ENCODE data around the gene BCKDK.

The BCKDK gene
- total RNA-seq, result 7.8 to 10.3 (median 8.6) reads per million in 3 donors

- Histone ChIP-seq H3K9me3 (ENCODE audit: control insufficient read depth, low read length) (no peaks in the 10 kb centered on the region), H3K4me1 (ENCODE audit: control insufficient read depth, insufficient read depth, low read length, poor library complexity, severe bottlenecking) (peaks cover 10% of the 10 kb centered on the region), H3K36me3 (ENCODE audit: control insufficient read depth, insufficient read depth, low read length) (peaks cover 21% of the 10 kb centered on the region), H3K27me3 (replicated peaks; ENCODE audit: control insufficient read depth, insufficient read depth, low read length, poor library complexity, severe bottlenecking) (no peaks in the 10 kb centered on the region), H3K4me3 (ENCODE audit: insufficient read depth, low read depth, low read length, poor library complexity, severe bottlenecking) (peak within 1 kb of the TSS; percentile 88), H3K27ac (ENCODE audit: insufficient read depth, low read length, poor library complexity, severe bottlenecking) (peak within 1 kb of the TSS; percentile 70)
- DNase-seq, result peak in 1 of 3 donors; percentile 41
Observed at GRCh38 chr16:31108035-31108793, at the start of gene BCKDK. Gene BCKDK (plus strand): TSS chr16:31108386. CDS start chr16:31109224, 838 bp downstream.

- H3K27me3 ChIP-seq (replicated peaks; ENCODE audit: control insufficient read depth, insufficient read depth, low read length, poor library complexity, severe bottlenecking), result no peaks in the 10 kb centered on the region
- DNase-seq, result no peak
- no peak overlapping the region for H3K27ac ChIP-seq (ENCODE audit: insufficient read depth, low read length, poor library complexity, severe bottlenecking)
- no peaks in the 10 kb centered on the region for H3K9me3 ChIP-seq (ENCODE audit: control insufficient read depth, low read length)
- peaks cover 14% of the 10 kb centered on the region for H3K36me3 ChIP-seq (ENCODE audit: control insufficient read depth, insufficient read depth, low read length)
- H3K4me3 ChIP-seq (ENCODE audit: insufficient read depth, low read depth, low read length, poor library complexity, severe bottlenecking), result no peak overlapping the region
- H3K4me1 ChIP-seq (ENCODE audit: control insufficient read depth, insufficient read depth, low read length, poor library complexity, severe bottlenecking), result peaks cover 22% of the 10 kb centered on the region
Observed at GRCh38 chr16:31061126-31061812, 46.9 kb upstream of the BCKDK start.

- Histone ChIP-seq H3K9me3 (ENCODE audit: control insufficient read depth, low read length) (no peaks in the 10 kb centered on the region), H3K27me3 (replicated peaks; ENCODE audit: control insufficient read depth, insufficient read depth, low read length, poor library complexity, severe bottlenecking) (no peaks in the 10 kb centered on the region), H3K36me3 (ENCODE audit: control insufficient read depth, insufficient read depth, low read length) (peaks cover 14% of the 10 kb centered on the region), H3K4me3 (ENCODE audit: insufficient read depth, low read depth, low read length, poor library complexity, severe bottlenecking) (no peak overlapping the region), H3K27ac (ENCODE audit: insufficient read depth, low read length, poor library complexity, severe bottlenecking) (no peak overlapping the region), H3K4me1 (ENCODE audit: control insufficient read depth, insufficient read depth, low read length, poor library complexity, severe bottlenecking) (peaks cover 22% of the 10 kb centered on the region)
- no peak for DNase-seq
Observed at GRCh38 chr16:31061813-31062440, 46.3 kb upstream of the BCKDK start.

- no peak overlapping the region for H3K4me3 ChIP-seq (ENCODE audit: insufficient read depth, low read depth, low read length, poor library complexity, severe bottlenecking)
- no peak for DNase-seq
Observed at GRCh38 chr16:31063495-31063842, 44.7 kb upstream of the BCKDK start.

GRCh38 chr16:31063843-31064611 is 44.2 kb upstream of the BCKDK start:
- H3K9me3 ChIP-seq (ENCODE audit: control insufficient read depth, low read length), result no peaks in the 10 kb centered on the region
- no peak overlapping the region for H3K27ac ChIP-seq (ENCODE audit: insufficient read depth, low read length, poor library complexity, severe bottlenecking)
- DNase-seq, result peak in 1 of 3 donors; percentile 5
- H3K4me1 ChIP-seq (ENCODE audit: control insufficient read depth, insufficient read depth, low read length, poor library complexity, severe bottlenecking), result peaks cover 22% of the 10 kb centered on the region
- no peaks in the 10 kb centered on the region for H3K27me3 ChIP-seq (replicated peaks; ENCODE audit: control insufficient read depth, insufficient read depth, low read length, poor library complexity, severe bottlenecking)
- H3K36me3 ChIP-seq (ENCODE audit: control insufficient read depth, insufficient read depth, low read length), result peaks cover 14% of the 10 kb centered on the region
- H3K4me3 ChIP-seq (ENCODE audit: insufficient read depth, low read depth, low read length, poor library complexity, severe bottlenecking), result peak overlapping the region; percentile 27

More at GRCh38 chr16:31063495-31063842, 44.7 kb upstream of the BCKDK start:
- H3K9me3 ChIP-seq (ENCODE audit: control insufficient read depth, low read length), result no peaks in the 10 kb centered on the region
- peaks cover 22% of the 10 kb centered on the region for H3K4me1 ChIP-seq (ENCODE audit: control insufficient read depth, insufficient read depth, low read length, poor library complexity, severe bottlenecking)
- no peak overlapping the region for H3K27ac ChIP-seq (ENCODE audit: insufficient read depth, low read length, poor library complexity, severe bottlenecking)
- H3K27me3 ChIP-seq (replicated peaks; ENCODE audit: control insufficient read depth, insufficient read depth, low read length, poor library complexity, severe bottlenecking), result no peaks in the 10 kb centered on the region
- H3K36me3 ChIP-seq (ENCODE audit: control insufficient read depth, insufficient read depth, low read length), result peaks cover 14% of the 10 kb centered on the region

- Histone ChIP-seq H3K9me3 (ENCODE audit: control insufficient read depth, low read length) (no peaks in the 10 kb centered on the region), H3K4me1 (ENCODE audit: control insufficient read depth, insufficient read depth, low read length, poor library complexity, severe bottlenecking) (peaks cover 22% of the 10 kb centered on the region), H3K36me3 (ENCODE audit: control insufficient read depth, insufficient read depth, low read length) (peaks cover 14% of the 10 kb centered on the region), H3K27me3 (replicated peaks; ENCODE audit: control insufficient read depth, insufficient read depth, low read length, poor library complexity, severe bottlenecking) (no peaks in the 10 kb centered on the region), H3K4me3 (ENCODE audit: insufficient read depth, low read depth, low read length, poor library complexity, severe bottlenecking) (no peak overlapping the region), H3K27ac (ENCODE audit: insufficient read depth, low read length, poor library complexity, severe bottlenecking) (no peak overlapping the region)
- DNase-seq, result no peak
Observed at GRCh38 chr16:31064882-31065461, 43.2 kb upstream of the BCKDK start.

- Histone ChIP-seq H3K36me3 (ENCODE audit: control insufficient read depth, insufficient read depth, low read length) (no peaks in the 10 kb centered on the region), H3K4me1 (ENCODE audit: control insufficient read depth, insufficient read depth, low read length, poor library complexity, severe bottlenecking) (peaks cover 27% of the 10 kb centered on the region), H3K27ac (ENCODE audit: insufficient read depth, low read length, poor library complexity, severe bottlenecking) (no peak overlapping the region), H3K4me3 (ENCODE audit: insufficient read depth, low read depth, low read length, poor library complexity, severe bottlenecking) (no peak overlapping the region), H3K27me3 (replicated peaks; ENCODE audit: control insufficient read depth, insufficient read depth, low read length, poor library complexity, severe bottlenecking) (no peaks in the 10 kb centered on the region), H3K9me3 (ENCODE audit: control insufficient read depth, low read length) (no peaks in the 10 kb centered on the region)
- DNase-seq, result no peak
Observed at GRCh38 chr16:31067342-31067741, 40.8 kb upstream of the BCKDK start.

GRCh38 chr16:31071861-31072260 is 36.3 kb upstream of the BCKDK start:
- Histone ChIP-seq H3K27ac (ENCODE audit: insufficient read depth, low read length, poor library complexity, severe bottlenecking) (peak overlapping the region; percentile 92), H3K36me3 (ENCODE audit: control insufficient read depth, insufficient read depth, low read length) (peaks cover 9% of the 10 kb centered on the region), H3K27me3 (replicated peaks; ENCODE audit: control insufficient read depth, insufficient read depth, low read length, poor library complexity, severe bottlenecking) (no peaks in the 10 kb centered on the region), H3K4me3 (ENCODE audit: insufficient read depth, low read depth, low read length, poor library complexity, severe bottlenecking) (no peak overlapping the region), H3K9me3 (ENCODE audit: control insufficient read depth, low read length) (no peaks in the 10 kb centered on the region), H3K4me1 (ENCODE audit: control insufficient read depth, insufficient read depth, low read length, poor library complexity, severe bottlenecking) (peaks cover 20% of the 10 kb centered on the region)
- DNase-seq, result no peak

GRCh38 chr16:31072540-31073141 is 35.5 kb upstream of the BCKDK start:
- no peaks in the 10 kb centered on the region for H3K9me3 ChIP-seq (ENCODE audit: control insufficient read depth, low read length)
- no peak for DNase-seq

More at GRCh38 chr16:31072540-31073141, 35.5 kb upstream of the BCKDK start:
- Histone ChIP-seq H3K27me3 (replicated peaks; ENCODE audit: control insufficient read depth, insufficient read depth, low read length, poor library complexity, severe bottlenecking) (no peaks in the 10 kb centered on the region), H3K4me3 (ENCODE audit: insufficient read depth, low read depth, low read length, poor library complexity, severe bottlenecking) (peak overlapping the region; percentile 91), H3K36me3 (ENCODE audit: control insufficient read depth, insufficient read depth, low read length) (peaks cover 16% of the 10 kb centered on the region), H3K4me1 (ENCODE audit: control insufficient read depth, insufficient read depth, low read length, poor library complexity, severe bottlenecking) (peaks cover 20% of the 10 kb centered on the region), H3K27ac (ENCODE audit: insufficient read depth, low read length, poor library complexity, severe bottlenecking) (peak overlapping the region; percentile 92)

Measured in effector memory CD4-positive, alpha-beta T cell (primary cell).